NCI-H1694 (cell line): ENCODE measurements around the gene ZBTB12.
A peak's percentile ranks its signal among the peaks of the same experiment; 100 is the strongest.
"Not testable (repeated sequence)": the region's sequence is repeated elsewhere in the genome, so short reads cannot be mapped to it uniquely, and the experiment has no call there.

ENCODE experiments used
- DNase-seq: peaks from one replicate; lab custom pipeline; 2025; lab: John Stamatoyannopoulos, UW

Gene ZBTB12, protein sequence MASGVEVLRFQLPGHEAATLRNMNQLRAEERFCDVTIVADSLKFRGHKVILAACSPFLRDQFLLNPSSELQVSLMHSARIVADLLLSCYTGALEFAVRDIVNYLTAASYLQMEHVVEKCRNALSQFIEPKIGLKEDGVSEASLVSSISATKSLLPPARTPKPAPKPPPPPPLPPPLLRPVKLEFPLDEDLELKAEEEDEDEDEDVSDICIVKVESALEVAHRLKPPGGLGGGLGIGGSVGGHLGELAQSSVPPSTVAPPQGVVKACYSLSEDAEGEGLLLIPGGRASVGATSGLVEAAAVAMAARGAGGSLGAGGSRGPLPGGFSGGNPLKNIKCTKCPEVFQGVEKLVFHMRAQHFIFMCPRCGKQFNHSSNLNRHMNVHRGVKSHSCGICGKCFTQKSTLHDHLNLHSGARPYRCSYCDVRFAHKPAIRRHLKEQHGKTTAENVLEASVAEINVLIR

DNA sequence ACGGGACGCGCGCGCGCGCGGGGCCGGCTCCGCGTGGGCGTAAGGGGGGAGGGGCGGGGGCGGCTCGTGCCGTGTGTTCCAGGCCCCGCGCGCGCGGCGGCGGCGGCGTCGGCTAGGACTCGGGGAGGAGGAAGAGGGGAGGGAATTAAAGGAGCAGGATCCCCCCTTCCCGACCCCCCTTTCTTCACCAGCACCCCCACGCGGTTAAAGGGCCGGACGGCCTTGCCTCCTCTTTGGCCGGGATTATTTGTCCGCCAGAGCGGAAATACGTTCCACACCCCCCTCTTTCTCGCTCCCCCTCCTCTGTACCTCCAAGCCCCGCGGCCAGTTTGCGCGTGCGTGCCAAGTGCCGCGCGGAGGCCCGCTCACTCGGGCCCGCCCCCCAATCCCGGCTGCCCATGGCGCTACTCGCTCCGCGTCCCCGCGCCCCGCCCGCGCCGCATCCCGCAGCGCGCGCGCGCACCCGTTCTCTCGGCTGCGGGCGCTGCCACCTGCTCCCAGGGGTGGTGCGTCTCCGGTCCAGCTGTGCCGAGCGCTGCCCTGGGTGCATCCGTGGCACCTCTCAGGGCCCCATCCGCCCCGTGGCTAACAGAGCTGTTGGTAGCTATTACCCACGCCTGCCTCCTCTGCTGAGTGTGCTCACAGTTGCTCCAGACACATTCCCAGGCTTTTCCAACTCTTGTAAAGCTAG lies at the start of gene ZBTB12:
Gene ZBTB12, minus strand, starts transcription at position 134 of the 691 bp plus-strand sequence. CDS start 781 bp downstream, outside the sequence.
- peak; percentile 62 for DNase-seq

- DNase-seq = no peak
These were observed 48.2 kb upstream of the ZBTB12 start for GRCh38 chr6:31949926-31950548.

DNA sequence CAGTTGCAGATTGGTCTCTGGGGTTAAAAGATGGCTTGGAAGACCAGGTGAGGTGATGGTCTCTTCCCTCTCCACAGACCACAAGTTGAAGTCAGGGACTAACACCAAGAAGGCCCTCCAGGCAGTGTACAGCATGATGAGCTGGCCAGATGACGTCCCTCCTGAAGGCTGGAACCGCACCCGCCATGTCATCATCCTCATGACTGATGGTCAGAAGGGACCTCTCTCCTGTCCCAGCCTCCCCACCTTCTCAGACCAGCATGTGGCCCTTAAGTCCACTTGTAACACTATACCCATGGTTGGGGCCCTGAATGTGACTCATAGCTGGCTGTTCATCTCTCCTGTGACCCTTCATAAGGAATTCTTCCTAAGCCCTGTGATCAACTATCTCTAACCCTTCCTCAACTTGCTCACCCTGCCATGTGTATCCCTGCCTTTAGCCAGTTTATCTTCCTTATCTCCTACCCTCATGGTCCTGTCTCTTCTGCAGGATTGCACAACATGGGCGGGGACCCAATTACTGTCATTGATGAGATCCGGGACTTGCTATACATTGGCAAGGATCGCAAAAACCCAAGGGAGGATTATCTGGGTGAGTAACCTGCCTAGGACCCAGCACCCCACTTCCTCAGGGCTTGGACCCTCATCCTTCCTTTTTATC lies 47.0 kb upstream of the ZBTB12 start:
- no peak for DNase-seq

DNA sequence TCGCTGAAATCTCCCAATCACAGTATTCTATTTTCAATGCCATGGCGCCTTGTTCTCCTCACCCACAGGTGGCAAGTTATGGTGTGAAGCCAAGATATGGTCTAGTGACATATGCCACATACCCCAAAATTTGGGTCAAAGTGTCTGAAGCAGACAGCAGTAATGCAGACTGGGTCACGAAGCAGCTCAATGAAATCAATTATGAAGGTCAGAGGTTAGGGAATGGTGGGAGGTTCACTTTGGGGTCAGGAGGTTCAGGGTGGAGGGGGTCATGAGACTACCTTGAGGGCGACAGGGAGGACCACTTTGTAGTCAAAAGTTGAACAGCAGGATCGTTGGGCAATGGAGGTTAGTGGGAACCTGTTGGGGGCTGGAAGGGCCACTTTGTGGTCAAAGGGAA lies 46.4 kb upstream of the ZBTB12 start:
- no peak for DNase-seq

DNA sequence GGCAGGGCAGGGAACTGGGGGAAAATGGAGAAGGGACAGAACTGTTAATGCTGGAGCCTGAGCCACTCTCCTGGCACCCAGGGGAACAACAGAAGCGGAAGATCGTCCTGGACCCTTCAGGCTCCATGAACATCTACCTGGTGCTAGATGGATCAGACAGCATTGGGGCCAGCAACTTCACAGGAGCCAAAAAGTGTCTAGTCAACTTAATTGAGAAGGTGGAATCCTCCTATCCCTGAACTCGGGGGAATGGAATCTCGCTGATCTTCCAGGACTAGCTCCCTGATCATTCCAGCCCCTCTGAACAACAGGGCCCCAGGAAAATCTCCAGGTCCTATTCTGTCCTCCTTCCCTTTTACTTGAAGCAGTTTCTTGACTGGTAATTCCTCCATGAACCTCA lies 46.0 kb upstream of the ZBTB12 start:
- DNase-seq = no peak

DNA sequence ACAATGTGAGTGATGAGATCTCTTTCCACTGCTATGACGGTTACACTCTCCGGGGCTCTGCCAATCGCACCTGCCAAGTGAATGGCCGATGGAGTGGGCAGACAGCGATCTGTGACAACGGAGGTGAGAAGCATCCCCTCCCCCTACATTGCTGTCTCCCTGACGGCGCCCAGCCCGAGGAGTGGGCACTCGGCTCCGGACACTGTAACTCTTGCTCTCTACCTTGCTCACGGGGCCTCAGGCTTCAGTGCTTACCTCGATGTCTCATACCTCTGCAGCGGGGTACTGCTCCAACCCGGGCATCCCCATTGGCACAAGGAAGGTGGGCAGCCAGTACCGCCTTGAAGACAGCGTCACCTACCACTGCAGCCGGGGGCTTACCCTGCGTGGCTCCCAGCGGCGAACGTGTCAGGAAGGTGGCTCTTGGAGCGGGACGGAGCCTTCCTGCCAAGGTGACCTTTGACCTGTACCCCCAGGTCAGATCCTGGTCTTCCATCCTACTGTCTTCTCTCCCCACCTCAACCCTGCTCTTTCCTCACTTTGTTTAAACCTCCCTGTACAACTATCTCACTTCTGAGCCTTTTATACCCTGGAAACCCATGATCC lies 45.3 kb upstream of the ZBTB12 start:
- DNase-seq = no peak

- DNase-seq = no peak
These were observed 44.5 kb upstream of the ZBTB12 start for GRCh38 chr6:31946370-31946885.

- no peak for DNase-seq
These were observed 43.9 kb upstream of the ZBTB12 start, which contains the start of gene CFB for GRCh38 chr6:31945507-31946369. Gene CFB, plus strand, starts transcription at chr6:31946095. Its CDS starts 127 bp downstream, at chr6:31946222.

- no peak for DNase-seq
These were observed 43.2 kb upstream of the ZBTB12 start for GRCh38 chr6:31945154-31945506.

- no peak for DNase-seq
These were observed 41.9 kb upstream of the ZBTB12 start for GRCh38 chr6:31943742-31944141.

- DNase-seq = no peak
These were observed 38.4 kb upstream of the ZBTB12 start for GRCh38 chr6:31940256-31940664.

DNA sequence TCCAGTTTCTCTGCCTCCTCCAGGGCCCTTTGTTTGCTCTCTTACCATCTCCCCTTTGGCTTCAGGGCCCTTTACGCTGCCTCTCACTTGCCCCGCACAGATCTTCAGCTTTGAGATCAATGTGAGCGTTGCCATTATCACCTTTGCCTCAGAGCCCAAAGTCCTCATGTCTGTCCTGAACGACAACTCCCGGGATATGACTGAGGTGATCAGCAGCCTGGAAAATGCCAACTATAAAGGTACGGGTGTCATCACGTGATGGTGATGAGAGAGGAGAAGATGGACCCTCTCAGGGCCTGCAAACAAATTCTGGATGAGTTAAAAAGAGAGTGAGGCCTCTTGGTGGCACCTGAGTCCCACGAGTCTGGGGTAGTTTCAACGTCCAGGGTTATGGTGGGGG lies 33.9 kb upstream of the ZBTB12 start:
- no peak for DNase-seq

- no peak for DNase-seq
These were observed 33.1 kb upstream of the ZBTB12 start for GRCh38 chr6:31935021-31935420.

DNA sequence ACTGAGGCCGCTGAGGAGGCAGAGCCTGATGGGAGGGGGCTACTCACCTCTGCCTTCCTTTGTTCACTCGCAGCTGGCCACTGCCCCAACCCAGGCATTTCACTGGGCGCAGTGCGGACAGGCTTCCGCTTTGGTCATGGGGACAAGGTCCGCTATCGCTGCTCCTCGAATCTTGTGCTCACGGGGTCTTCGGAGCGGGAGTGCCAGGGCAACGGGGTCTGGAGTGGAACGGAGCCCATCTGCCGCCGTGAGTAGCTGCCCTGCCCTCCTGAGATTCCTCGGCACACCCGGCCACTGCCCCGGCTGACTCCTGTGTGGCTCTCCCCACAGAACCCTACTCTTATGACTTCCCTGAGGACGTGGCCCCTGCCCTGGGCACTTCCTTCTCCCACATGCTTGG lies 31.7 kb upstream of the ZBTB12 start:
- no peak for DNase-seq

GRCh38 chr6:31932137-31932536 lies 30.3 kb upstream of the ZBTB12 start:
- not testable (repeated sequence) for DNase-seq

DNA sequence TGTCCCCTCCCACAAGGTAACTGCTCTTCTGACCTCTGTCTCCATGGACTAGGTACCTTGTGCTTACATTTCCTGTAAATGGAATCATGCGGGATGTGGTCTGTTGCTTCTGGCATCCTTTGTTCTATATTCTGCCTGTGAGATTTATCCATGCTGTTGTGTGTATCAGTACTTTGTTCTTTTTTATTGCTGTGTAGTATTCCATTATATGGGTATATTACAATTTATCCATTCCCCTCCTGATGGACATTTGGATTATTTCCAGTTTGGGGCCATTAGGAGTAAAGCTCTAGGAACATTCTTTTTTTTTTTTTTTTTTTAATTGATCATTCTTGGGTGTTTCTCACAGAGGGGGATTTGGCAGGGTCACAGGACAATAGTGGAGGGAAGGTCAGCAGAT lies 29.1 kb upstream of the ZBTB12 start:
- DNase-seq = no peak

- no peak for DNase-seq
These were observed 26.7 kb upstream of the ZBTB12 start for GRCh38 chr6:31928672-31928939.

DNA sequence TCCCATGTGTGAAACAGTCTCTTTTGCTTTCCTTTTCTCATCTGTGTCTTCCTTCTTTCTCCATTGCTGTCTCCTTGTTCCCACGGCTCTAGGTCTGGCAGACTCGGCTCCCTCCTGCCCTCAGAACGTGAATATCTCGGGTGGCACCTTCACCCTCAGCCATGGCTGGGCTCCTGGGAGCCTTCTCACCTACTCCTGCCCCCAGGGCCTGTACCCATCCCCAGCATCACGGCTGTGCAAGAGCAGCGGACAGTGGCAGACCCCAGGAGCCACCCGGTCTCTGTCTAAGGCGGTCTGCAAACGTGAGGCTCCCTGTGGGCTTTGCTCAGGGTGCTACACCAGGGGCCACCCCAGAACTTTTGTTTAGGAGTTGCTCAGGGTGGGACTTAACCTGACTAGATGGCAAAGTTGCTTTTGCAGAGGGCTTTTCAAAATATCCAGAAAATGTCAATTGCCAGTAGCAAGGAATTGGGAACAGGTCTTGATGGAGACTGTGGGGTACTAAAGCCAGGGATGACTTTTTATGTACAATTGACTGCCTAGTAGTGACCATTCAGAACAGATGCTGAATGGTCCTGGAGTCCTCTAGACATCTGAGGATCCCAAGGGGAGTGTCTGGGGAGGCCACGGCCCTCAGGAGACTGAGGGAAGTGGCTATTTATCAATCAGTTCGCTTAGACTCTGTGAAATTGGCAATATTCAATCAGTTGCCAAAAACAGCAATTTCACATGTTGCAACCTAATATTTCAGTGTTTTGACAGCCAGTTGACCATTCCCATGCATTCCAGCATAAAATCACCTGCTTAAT lies 26.2 kb upstream of the ZBTB12 start:
- DNase-seq = no peak

- DNase-seq = no peak
These were observed 25.5 kb upstream of the ZBTB12 start, which contains the start of gene C2 for GRCh38 chr6:31927242-31927862. Gene C2, plus strand, starts transcription at chr6:31927717. Its CDS starts 36 bp downstream, at chr6:31927753.

- no peak for DNase-seq
These were observed 21.1 kb upstream of the ZBTB12 start for GRCh38 chr6:31922942-31923341.
